NB4 (cell line): Measurements from ENCODE around the gene IL23A.
A peak's percentile ranks its signal among the peaks of the same experiment; 100 is the strongest.

Experiments used
- DNase-seq: peaks from one replicate; pipeline ENCODE4 v3.0.0; 2010; ENCODE audit warnings: low read depth
- H3K4me3 ChIP-seq: one replicate; pipeline ENCODE4 v1.5.1; 2011; ENCODE audit warnings: mild to moderate bottlenecking, low read depth, low read length, moderate library complexity
- MAX ChIP-seq: IDR thresholded peaks from 2 replicates; pipeline ENCODE4 v1.6.1; 2011; ENCODE audit warnings: low read depth, low read length
- MYC ChIP-seq: IDR thresholded peaks from 2 replicates; pipeline ENCODE4 v1.6.1; 2011; ENCODE audit warnings: low read depth, low read length
- POLR2A ChIP-seq: IDR thresholded peaks from 2 replicates; pipeline ENCODE4 v1.6.1; 2011; ENCODE audit warnings: mild to moderate bottlenecking; ENCODE audit not compliant: insufficient read length; ENCODE audit errors: extremely low read depth
- TF ChIP-seq, protein P1 (sequence below): IDR thresholded peaks from one replicate; pipeline ENCODE4 v1.5.1; 2012; ENCODE audit warnings: low read depth, low read length

The IL23A gene

DNA sequence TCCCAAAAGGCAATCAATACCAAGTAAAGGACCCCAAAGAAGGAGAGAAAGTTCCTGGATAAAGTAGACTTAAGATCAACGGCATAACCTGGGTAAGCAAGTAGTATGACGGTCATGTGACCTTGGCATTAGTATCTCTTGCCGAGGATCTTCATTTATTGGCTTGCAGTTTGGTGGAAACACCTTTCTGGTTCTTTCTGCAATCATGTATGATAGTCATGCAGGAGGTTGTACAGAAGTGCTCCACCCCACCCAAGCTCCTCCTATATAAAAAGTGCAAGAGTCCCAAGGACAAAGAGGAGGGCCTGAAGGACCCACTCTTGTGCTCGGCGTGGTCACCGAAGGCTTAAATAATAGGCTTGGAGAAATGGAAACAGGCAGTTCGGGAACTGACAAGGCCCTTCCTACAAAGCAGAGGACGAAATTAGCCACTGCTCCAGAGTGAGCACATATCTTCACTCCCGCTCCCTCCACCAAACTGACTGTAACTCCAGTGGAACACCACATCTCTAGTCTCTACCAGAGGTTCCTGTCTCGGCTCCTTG is 39.3 kb upstream of the IL23A start:
- TF ChIP-seq, protein P1, sequence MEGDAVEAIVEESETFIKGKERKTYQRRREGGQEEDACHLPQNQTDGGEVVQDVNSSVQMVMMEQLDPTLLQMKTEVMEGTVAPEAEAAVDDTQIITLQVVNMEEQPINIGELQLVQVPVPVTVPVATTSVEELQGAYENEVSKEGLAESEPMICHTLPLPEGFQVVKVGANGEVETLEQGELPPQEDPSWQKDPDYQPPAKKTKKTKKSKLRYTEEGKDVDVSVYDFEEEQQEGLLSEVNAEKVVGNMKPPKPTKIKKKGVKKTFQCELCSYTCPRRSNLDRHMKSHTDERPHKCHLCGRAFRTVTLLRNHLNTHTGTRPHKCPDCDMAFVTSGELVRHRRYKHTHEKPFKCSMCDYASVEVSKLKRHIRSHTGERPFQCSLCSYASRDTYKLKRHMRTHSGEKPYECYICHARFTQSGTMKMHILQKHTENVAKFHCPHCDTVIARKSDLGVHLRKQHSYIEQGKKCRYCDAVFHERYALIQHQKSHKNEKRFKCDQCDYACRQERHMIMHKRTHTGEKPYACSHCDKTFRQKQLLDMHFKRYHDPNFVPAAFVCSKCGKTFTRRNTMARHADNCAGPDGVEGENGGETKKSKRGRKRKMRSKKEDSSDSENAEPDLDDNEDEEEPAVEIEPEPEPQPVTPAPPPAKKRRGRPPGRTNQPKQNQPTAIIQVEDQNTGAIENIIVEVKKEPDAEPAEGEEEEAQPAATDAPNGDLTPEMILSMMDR, result no peak
- 0 out of 2 replicates have a peak, but pooled peaks have one; percentile 37 for TF ChIP-seq MAX
- TF ChIP-seq MYC, result no peak
- TF ChIP-seq POLR2A, result peak; percentile 3
- peak; percentile 62 for DNase-seq
- peak overlapping the region; percentile 92 for H3K4me3 ChIP-seq

DNA sequence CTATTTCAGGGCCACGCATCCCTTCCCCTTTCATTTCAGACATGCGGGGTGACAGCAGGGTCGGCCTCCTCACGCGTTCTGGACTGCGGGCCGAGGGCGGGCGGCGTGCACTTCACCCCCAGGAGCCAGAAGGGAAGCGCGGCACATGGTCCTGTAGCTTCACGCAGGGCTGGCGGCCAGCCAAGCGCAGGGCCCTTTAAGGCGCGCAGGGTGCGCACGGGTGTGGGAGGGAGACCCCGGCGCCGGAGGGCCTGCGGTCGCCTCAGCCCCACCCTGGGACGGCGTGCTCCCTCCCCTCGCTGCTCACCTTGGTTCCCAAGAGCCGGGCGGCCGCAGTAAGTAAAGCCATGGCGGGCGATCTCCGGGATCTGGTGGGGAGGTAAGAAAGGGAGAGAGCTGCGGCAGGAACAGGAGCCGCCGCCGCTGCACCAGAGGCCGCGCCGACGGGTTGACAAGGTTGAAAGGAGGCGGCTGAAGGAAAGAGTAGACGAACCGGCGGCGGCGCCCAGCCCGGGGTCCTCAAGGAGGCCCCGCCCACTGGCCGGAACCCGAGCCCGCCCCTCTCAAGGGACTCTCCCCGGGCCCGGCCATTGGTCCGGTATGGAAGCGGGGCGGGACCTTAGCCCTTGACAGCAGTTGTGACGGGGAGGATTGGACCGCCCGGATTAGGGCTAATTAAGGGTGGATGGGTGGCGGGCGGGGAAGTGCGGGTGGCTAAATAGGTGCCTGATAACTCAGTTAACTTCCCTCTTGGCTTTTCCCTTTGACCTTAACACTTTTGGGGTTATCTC is 38.6 kb upstream of the IL23A start, which contains the start of gene CS:
CS (minus strand) TSS at position 478 of the 791 bp plus-strand sequence; CDS start at position 349, 129 bp downstream.
- peak; percentile 91 for TF ChIP-seq MAX
- TF ChIP-seq POLR2A, result no peak
- TF ChIP-seq MYC, result peak; percentile 86
- TF ChIP-seq, protein P1, result no peak
- DNase-seq, result peak; percentile 99
- peak within 1 kb of the TSS; percentile 92 for H3K4me3 ChIP-seq

DNA sequence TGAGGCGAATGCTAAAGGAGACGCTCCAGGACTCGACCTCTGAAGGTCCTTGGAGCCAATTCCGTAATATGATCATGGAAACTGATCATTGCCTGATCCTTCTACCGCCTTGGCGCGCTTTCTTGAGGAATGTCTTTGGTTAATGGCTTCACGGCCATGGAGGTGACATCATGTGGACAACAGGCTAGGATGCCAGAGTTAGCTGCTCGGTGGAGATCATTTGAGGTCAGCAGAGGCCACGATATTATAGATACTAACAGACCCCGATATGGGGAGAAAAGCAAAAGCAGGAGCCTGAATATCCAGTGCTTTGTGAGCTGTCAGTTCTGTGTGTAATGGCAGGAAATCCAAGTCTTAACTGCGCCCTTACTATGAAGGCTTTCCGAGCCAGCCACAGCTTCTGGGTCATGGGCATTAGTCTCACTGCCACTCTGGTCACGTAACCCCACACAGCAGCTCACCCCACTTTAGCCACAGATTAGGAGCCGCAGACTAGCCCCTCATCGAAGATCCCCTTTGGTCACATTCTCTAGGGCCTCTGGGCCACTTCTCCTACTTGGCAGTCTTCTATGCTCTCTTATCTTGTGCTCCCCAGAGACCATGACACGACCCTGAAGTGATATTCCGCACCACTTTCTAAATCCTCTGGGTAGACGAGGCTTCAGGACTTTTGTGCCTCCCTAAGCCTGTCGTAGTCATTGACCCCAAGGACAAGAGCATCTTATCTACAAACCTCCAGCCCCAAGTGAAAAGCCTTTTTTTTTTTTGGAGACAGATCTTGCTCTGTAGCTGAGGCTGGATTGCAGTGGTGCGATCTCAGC is 37.8 kb upstream of the IL23A start:
- peak; percentile 20 for DNase-seq
- peak overlapping the region; percentile 66 for H3K4me3 ChIP-seq
- no peak for TF ChIP-seq POLR2A
- no peak for TF ChIP-seq MAX
- no peak for TF ChIP-seq MYC
- TF ChIP-seq, protein P1, result no peak

GRCh38 chr12:56304276-56304675 is 34.4 kb upstream of the IL23A start:
- DNase-seq, result no peak
- TF ChIP-seq MAX (no peak), MYC (no peak), POLR2A (no peak)
- TF ChIP-seq, protein P1, result no peak
- no peak overlapping the region for H3K4me3 ChIP-seq

DNA sequence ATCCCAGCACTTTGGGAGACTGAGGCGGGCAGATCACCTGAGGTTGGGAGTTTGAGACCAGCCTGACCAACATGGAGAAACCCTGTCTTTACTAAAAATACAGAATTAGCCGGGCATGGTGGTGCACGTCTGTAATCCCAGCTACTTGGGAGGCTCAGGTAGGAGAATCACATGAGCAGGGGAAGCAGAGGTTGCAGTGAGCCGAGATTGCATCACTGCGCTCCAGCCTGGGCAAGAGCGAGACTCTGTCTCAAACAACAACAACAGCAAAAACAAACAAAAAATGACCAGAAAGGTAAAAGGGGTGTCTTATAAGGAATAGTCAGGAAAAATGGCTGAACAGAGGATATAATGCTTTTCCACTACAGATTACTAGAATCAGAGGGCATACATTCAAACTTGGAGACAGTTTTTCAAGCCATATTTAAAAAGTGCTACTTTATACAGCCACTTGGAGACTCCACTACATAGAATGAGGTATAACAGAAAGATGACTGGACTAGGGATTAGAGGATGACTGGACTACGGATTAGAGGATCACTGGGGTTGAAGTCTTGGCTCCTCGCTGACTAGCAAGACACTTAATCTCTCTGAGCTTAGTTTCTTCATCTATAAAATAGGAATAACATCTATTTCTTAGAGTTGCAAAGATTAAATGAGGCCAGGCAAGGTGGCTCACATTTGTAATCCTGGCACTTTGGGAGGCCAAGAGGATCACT is 33.7 kb upstream of the IL23A start:
- no peak for DNase-seq
- no peak overlapping the region for H3K4me3 ChIP-seq
- TF ChIP-seq MAX, result no peak
- no peak for TF ChIP-seq POLR2A
- TF ChIP-seq, protein P1, result no peak
- TF ChIP-seq MYC, result no peak
